Hepatocyte (in vitro differentiated cells): ENCODE data around the gene OR10K1. TPM values are rescaled to one million over a fixed set of nuclear protein-coding genes. Genes with fewer than 3 reads are reported as not detected.

Source experiments
- DNase-seq: peaks from one replicate; pipeline ENCODE4 v3.0.0-alpha.2; 2016; ENCODE audit warnings: low spot score
- H2AFZ ChIP-seq: fragments of 200-600 bp; sonication (generic); 2 replicates; pipeline ENCODE4 v1.6.0; 2016; ENCODE audit warnings: antibody characterized with exemption, mild to moderate bottlenecking
- H3K27ac ChIP-seq: fragments of 200-600 bp; sonication (generic); 2 replicates; pipeline ENCODE4 v1.5.1; 2016; ENCODE audit warnings: mild to moderate bottlenecking
- H3K27me3 ChIP-seq: fragments of 200-600 bp; sonication (generic); 2 replicates; pipeline ENCODE4 v1.6.1; 2016
- H3K36me3 ChIP-seq: fragments of 200-600 bp; sonication (generic); replicated peaks from 2 replicates; pipeline ENCODE4 v1.5.1; 2016; ENCODE audit warnings: low read depth; ENCODE audit not compliant: insufficient read depth
- H3K4me1 ChIP-seq: fragments of 200-600 bp; sonication (generic); 2 replicates; pipeline ENCODE4 v1.5.1; 2016; ENCODE audit warnings: mild to moderate bottlenecking, moderate library complexity; ENCODE audit not compliant: insufficient read depth
- H3K4me2 ChIP-seq: fragments of 200-600 bp; sonication (generic); 2 replicates; pipeline ENCODE4 v1.6.0; 2016
- H3K4me3 ChIP-seq: fragments of 200-600 bp; sonication (generic); 2 replicates; pipeline ENCODE4 v1.5.1; 2016; ENCODE audit warnings: mild to moderate bottlenecking
- H3K79me2 ChIP-seq: fragments of 200-600 bp; sonication (generic); 2 replicates; pipeline ENCODE4 v1.6.0; 2017; ENCODE audit warnings: mild to moderate bottlenecking
- H3K9me2 ChIP-seq: fragments of 200-600 bp; sonication (generic); replicated peaks from 2 replicates; pipeline ENCODE4 v1.6.0; 2017; ENCODE audit warnings: mild to moderate bottlenecking; ENCODE audit not compliant: insufficient read depth
- H3K9me3 ChIP-seq: fragments of 200-600 bp; sonication (generic); 2 replicates; pipeline ENCODE4 v1.5.1; 2016; ENCODE audit warnings: low read depth, mild to moderate bottlenecking
- H4K20me1 ChIP-seq: fragments of 200-600 bp; sonication (generic); 2 replicates; pipeline ENCODE4 v1.6.0; 2016; ENCODE audit warnings: mild to moderate bottlenecking; ENCODE audit not compliant: insufficient read depth, poor library complexity, severe bottlenecking
- CTCF ChIP-seq: fragments of 200-600 bp; sonication (generic); IDR thresholded peaks from 2 replicates; pipeline ENCODE4 v1.5.1; 2016; ENCODE audit warnings: antibody characterized with exemption, mild to moderate bottlenecking; ENCODE audit not compliant: poor library complexity
- EZH2 ChIP-seq: fragments of 200-600 bp; sonication (generic); IDR thresholded peaks from 2 replicates; pipeline ENCODE4 v1.6.1; 2016; ENCODE audit warnings: antibody characterized with exemption, mild to moderate bottlenecking, borderline replicate concordance
- EZH2phosphoT487 ChIP-seq: fragments of 200-600 bp; sonication (generic); IDR thresholded peaks from one replicate; pipeline ENCODE4 v1.6.1; 2018; ENCODE audit warnings: antibody characterized with exemption, mild to moderate bottlenecking, low read depth, moderate library complexity; ENCODE audit not compliant: unreplicated experiment, severe bottlenecking
- WGBS: methylation state at CpG from one replicate; pipeline ENCODE4 v1.1.6; 2016; ENCODE audit warnings: low lambda C conversion rate; ENCODE audit errors: missing lambda C conversion rate; 5-methylcytosine and 5-hydroxymethylcytosine counted together
- polyA plus RNA-seq: library from polyadenylated mRNA; unstranded; fragments of >200 nt; fragmentation: Nextera tagmentation; extraction: Ambion mirVana; gene quantifications from 2 replicates; pipeline ENCODE4 v1.2.1, GENCODE V29; 2016
- total RNA-seq: library from RNA; depleted of rRNA; stranded (reverse); fragments of >200 nt; gene quantifications from 2 replicates; pipeline ENCODE4 v1.2.3, GENCODE V29; 2014

OR10K1 gene
- total and polyA plus RNA-seq, 2 experiments from 2014 or later = not detected

DNA sequence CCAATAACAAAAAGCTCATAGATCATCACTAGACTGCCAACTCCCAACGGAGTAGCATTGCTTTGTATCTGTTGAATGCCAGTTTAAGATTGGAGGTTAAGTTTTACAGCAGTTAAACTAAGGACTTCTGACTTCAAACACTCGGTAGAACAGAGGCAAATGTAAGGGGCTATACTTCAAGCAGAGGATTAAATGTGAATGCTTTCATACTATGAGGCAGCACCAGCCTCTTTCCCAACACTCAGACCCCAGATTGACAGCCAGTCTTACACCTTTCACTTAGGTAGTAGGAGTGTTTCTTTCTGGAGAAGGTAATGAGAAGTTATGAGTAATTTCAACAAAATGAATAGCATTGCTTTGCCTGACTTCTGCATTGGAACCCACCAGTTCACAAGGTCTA, 33.2 kb downstream of the OR10K1 start:
- no peaks in the 10 kb centered on the region for H3K79me2 ChIP-seq
- TF ChIP-seq CTCF = no peak
- no peak for TF ChIP-seq EZH2
- TF ChIP-seq EZH2phosphoT487 = no peak
- H3K4me3 ChIP-seq = no peak overlapping the region
- no peaks in the 10 kb centered on the region for H3K9me3 ChIP-seq
- H2AFZ ChIP-seq = no peak overlapping the region
- no peak overlapping the region for H3K4me2 ChIP-seq
- WGBS = 60% methylated on average over 2 of the region's 2 CpGs
- H3K27me3 ChIP-seq = no peaks in the 10 kb centered on the region
- H4K20me1 ChIP-seq = no peaks in the 10 kb centered on the region
- DNase-seq = no peak
- no peaks in the 10 kb centered on the region for H3K4me1 ChIP-seq
- no peak overlapping the region for H3K27ac ChIP-seq
- H3K9me2 ChIP-seq = no peaks in the 10 kb centered on the region
- no peaks in the 10 kb centered on the region for H3K36me3 ChIP-seq

DNA sequence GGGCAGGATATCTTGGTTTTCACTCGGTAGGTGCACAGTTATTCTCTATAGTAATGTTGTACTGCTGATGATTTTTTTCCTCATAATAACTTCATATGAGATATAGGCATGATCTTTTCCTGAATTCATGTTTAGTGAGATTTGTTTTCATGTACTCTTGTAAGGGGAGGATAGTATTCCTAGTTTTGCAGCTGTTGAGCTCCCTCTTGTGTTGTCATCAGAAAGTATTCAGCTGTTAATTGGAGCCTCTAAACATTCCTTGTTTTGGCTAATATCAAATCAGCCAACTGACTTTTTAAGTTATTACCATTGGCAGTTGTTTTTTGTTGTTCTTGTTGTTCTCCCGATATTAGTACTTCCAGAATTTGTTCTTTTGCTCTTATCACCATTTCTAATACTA, 34.7 kb downstream of the OR10K1 start:
- H3K9me2 ChIP-seq = no peaks in the 10 kb centered on the region
- no peaks in the 10 kb centered on the region for H3K9me3 ChIP-seq
- no peak overlapping the region for H3K27ac ChIP-seq
- no peaks in the 10 kb centered on the region for H3K4me1 ChIP-seq
- H3K79me2 ChIP-seq = no peaks in the 10 kb centered on the region
- TF ChIP-seq EZH2phosphoT487 = no peak
- peak; percentile 42 for TF ChIP-seq CTCF
- 41% methylated on average over 2 of the region's 2 CpGs for WGBS
- DNase-seq = peak; percentile 19
- no peaks in the 10 kb centered on the region for H3K36me3 ChIP-seq
- H3K27me3 ChIP-seq = no peaks in the 10 kb centered on the region
- no peak overlapping the region for H3K4me3 ChIP-seq
- no peaks in the 10 kb centered on the region for H4K20me1 ChIP-seq
- no peak overlapping the region for H3K4me2 ChIP-seq
- no peak overlapping the region for H2AFZ ChIP-seq

DNA sequence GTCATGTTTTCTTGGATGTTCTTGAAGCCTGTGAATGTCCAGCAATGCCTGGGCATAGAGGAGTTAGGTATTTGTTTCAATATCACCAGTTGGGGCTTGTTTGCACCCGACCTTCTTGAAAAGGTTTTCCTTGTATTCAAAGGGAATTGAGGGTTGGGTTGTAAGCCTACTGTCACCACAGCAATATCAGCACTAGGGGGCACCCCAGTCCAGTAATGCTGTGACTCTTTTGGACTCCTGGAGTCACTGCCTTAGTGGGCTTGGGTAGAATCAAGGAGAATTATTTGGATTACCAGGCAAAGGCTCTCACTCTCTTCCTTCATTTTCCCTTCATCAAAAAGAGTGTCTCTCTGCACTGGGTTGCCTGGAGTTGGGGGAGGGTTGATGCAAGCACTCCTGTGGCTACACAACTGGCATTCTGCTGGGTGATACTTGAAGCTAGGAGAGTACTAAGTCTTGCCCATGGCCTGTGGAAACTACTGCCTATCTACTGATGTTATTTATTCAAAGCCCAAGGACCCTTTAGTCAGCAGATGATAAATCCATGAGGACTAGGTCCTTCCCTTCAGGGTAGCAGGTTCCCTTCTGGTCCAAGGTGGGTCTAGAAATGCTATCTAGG, 44.8 kb downstream of the OR10K1 start:
- Histone ChIP-seq H2AFZ (no peak overlapping the region), H4K20me1 (no peaks in the 10 kb centered on the region), H3K4me1 (no peaks in the 10 kb centered on the region), H3K27me3 (no peaks in the 10 kb centered on the region), H3K36me3 (no peaks in the 10 kb centered on the region), H3K79me2 (no peaks in the 10 kb centered on the region), H3K9me2 (no peaks in the 10 kb centered on the region), H3K4me2 (no peak overlapping the region), H3K9me3 (no peaks in the 10 kb centered on the region), H3K27ac (no peak overlapping the region), H3K4me3 (no peak overlapping the region)
- peak; percentile 55 for DNase-seq
- TF ChIP-seq EZH2 (no peak), EZH2phosphoT487 (no peak), CTCF (peak; percentile 52)
- 47% methylated on average over 1 of the region's 1 CpG for WGBS
